ENCODE data around the gene WBP4.

WBP4 gene

GRCh38 chr13:41049480-41050440 lies 11.5 kb upstream of the WBP4 start:
- Histone ChIP-seq H3K27me3 (ENCODE audit: insufficient read depth, low read length) (no peaks in the 10 kb centered on the region), H3K9ac (ENCODE audit: low read depth, low read length) (no peak overlapping the region), H3K27ac (ENCODE audit: low read depth, low read length) (no peak overlapping the region), H3K4me3 (ENCODE audit: low read length) (no peak overlapping the region), H3K4me1 (ENCODE audit: insufficient read depth, low read length) (no peaks in the 10 kb centered on the region), H3K36me3 (ENCODE audit: insufficient read depth, low read length) (0 out of 2 replicates have a peak, but pooled peaks cover 2% of the 10 kb centered on the region), H3K9me3 (ENCODE audit: insufficient read depth, low read depth, low read length) (peaks cover 17% of the 10 kb centered on the region)
- WGBS, result 92% methylated on average over 3 of the region's 4 CpGs

- Histone ChIP-seq H3K9me3 (ENCODE audit: insufficient read depth, low read depth, low read length) (peaks cover 17% of the 10 kb centered on the region), H3K4me1 (ENCODE audit: insufficient read depth, low read length) (no peaks in the 10 kb centered on the region), H3K4me3 (ENCODE audit: low read length) (no peak overlapping the region), H3K27me3 (ENCODE audit: insufficient read depth, low read length) (no peaks in the 10 kb centered on the region), H3K27ac (ENCODE audit: low read depth, low read length) (no peak overlapping the region), H3K36me3 (ENCODE audit: insufficient read depth, low read length) (0 out of 2 replicates have a peak, but pooled peaks cover 2% of the 10 kb centered on the region), H3K9ac (ENCODE audit: low read depth, low read length) (no peak overlapping the region)
- WGBS, result 91% methylated on average over 3 of the region's 3 CpGs
Measured at GRCh38 chr13:41052441-41052840, 8.9 kb upstream of the WBP4 start.

GRCh38 chr13:41053384-41053826 lies 7.9 kb upstream of the WBP4 start:
- H3K27me3 ChIP-seq (ENCODE audit: insufficient read depth, low read length), result no peaks in the 10 kb centered on the region
- H3K9me3 ChIP-seq (ENCODE audit: insufficient read depth, low read depth, low read length), result peaks cover 12% of the 10 kb centered on the region
- H3K9ac ChIP-seq (ENCODE audit: low read depth, low read length), result no peak overlapping the region
- no peaks in the 10 kb centered on the region for H3K4me1 ChIP-seq (ENCODE audit: insufficient read depth, low read length)
- H3K4me3 ChIP-seq (ENCODE audit: low read length), result no peak overlapping the region
- 0 out of 2 replicates have a peak, but pooled peaks cover 2% of the 10 kb centered on the region for H3K36me3 ChIP-seq (ENCODE audit: insufficient read depth, low read length)
- WGBS, result 83% methylated on average over 1 of the region's 2 CpGs
- H3K27ac ChIP-seq (ENCODE audit: low read depth, low read length), result no peak overlapping the region

GRCh38 chr13:41054212-41054877 lies 7.0 kb upstream of the WBP4 start:
- peaks cover 3% of the 10 kb centered on the region; the same call in 1 of the 2 replicates for H3K9me3 ChIP-seq (ENCODE audit: insufficient read depth, low read depth, low read length)
- 84% methylated on average over 7 of the region's 9 CpGs for WGBS
- H3K36me3 ChIP-seq (ENCODE audit: insufficient read depth, low read length), result 0 out of 2 replicates have a peak, but pooled peaks cover 2% of the 10 kb centered on the region
- H3K4me3 ChIP-seq (ENCODE audit: low read length), result no peak overlapping the region
- H3K27ac ChIP-seq (ENCODE audit: low read depth, low read length), result no peak overlapping the region
- H3K4me1 ChIP-seq (ENCODE audit: insufficient read depth, low read length), result peaks cover 6% of the 10 kb centered on the region; the same call in 1 of the 2 replicates
- no peaks in the 10 kb centered on the region for H3K27me3 ChIP-seq (ENCODE audit: insufficient read depth, low read length)
- no peak overlapping the region for H3K9ac ChIP-seq (ENCODE audit: low read depth, low read length)

- 0 out of 2 replicates have a peak, but pooled peaks cover 2% of the 10 kb centered on the region for H3K36me3 ChIP-seq (ENCODE audit: insufficient read depth, low read length)
- H3K27ac ChIP-seq (ENCODE audit: low read depth, low read length), result no peak overlapping the region
- WGBS, result 87% methylated on average over 5 of the region's 5 CpGs
- peaks cover 7% of the 10 kb centered on the region; the same call in 1 of the 2 replicates for H3K4me1 ChIP-seq (ENCODE audit: insufficient read depth, low read length)
- no peak overlapping the region for H3K4me3 ChIP-seq (ENCODE audit: low read length)
- no peaks in the 10 kb centered on the region for H3K9me3 ChIP-seq (ENCODE audit: insufficient read depth, low read depth, low read length)
- no peak overlapping the region for H3K9ac ChIP-seq (ENCODE audit: low read depth, low read length)
- H3K27me3 ChIP-seq (ENCODE audit: insufficient read depth, low read length), result no peaks in the 10 kb centered on the region
Measured at GRCh38 chr13:41054919-41055619, 6.2 kb upstream of the WBP4 start.

- peaks cover 7% of the 10 kb centered on the region; the same call in 1 of the 2 replicates for H3K4me1 ChIP-seq (ENCODE audit: insufficient read depth, low read length)
- no peak overlapping the region for H3K4me3 ChIP-seq (ENCODE audit: low read length)
- H3K27ac ChIP-seq (ENCODE audit: low read depth, low read length), result no peak overlapping the region
- no peaks in the 10 kb centered on the region for H3K9me3 ChIP-seq (ENCODE audit: insufficient read depth, low read depth, low read length)
- no peak overlapping the region for H3K9ac ChIP-seq (ENCODE audit: low read depth, low read length)
- no peaks in the 10 kb centered on the region for H3K36me3 ChIP-seq (ENCODE audit: insufficient read depth, low read length)
- no peaks in the 10 kb centered on the region for H3K27me3 ChIP-seq (ENCODE audit: insufficient read depth, low read length)
Measured at GRCh38 chr13:41056194-41056593, 5.1 kb upstream of the WBP4 start.

GRCh38 chr13:41056826-41057711 lies 4.2 kb upstream of the WBP4 start:
- Histone ChIP-seq H3K36me3 (ENCODE audit: insufficient read depth, low read length) (no peaks in the 10 kb centered on the region), H3K27ac (ENCODE audit: low read depth, low read length) (no peak overlapping the region), H3K4me3 (ENCODE audit: low read length) (no peak overlapping the region), H3K27me3 (ENCODE audit: insufficient read depth, low read length) (no peaks in the 10 kb centered on the region), H3K9ac (ENCODE audit: low read depth, low read length) (no peak overlapping the region), H3K9me3 (ENCODE audit: insufficient read depth, low read depth, low read length) (no peaks in the 10 kb centered on the region), H3K4me1 (ENCODE audit: insufficient read depth, low read length) (peaks cover 7% of the 10 kb centered on the region; the same call in 1 of the 2 replicates)
- 93% methylated on average over 10 of the region's 11 CpGs for WGBS

- no peak overlapping the region for H3K9ac ChIP-seq (ENCODE audit: low read depth, low read length)
Measured at GRCh38 chr13:41058295-41059070, 2.8 kb upstream of the WBP4 start.

GRCh38 chr13:41059456-41060081 lies 1.7 kb upstream of the WBP4 start:
- Histone ChIP-seq H3K9me3 (ENCODE audit: insufficient read depth, low read depth, low read length) (no peaks in the 10 kb centered on the region), H3K4me1 (ENCODE audit: insufficient read depth, low read length) (peaks cover 18% of the 10 kb centered on the region; the same call in 1 of the 2 replicates), H3K27me3 (ENCODE audit: insufficient read depth, low read length) (no peaks in the 10 kb centered on the region), H3K36me3 (ENCODE audit: insufficient read depth, low read length) (peaks cover 17% of the 10 kb centered on the region), H3K27ac (ENCODE audit: low read depth, low read length) (peak overlapping the region; percentile 89), H3K9ac (ENCODE audit: low read depth, low read length) (peak overlapping the region; percentile 88), H3K4me3 (ENCODE audit: low read length) (peak overlapping the region; percentile 85)
- 10% methylated on average over 14 of the region's 15 CpGs for WGBS

More at GRCh38 chr13:41058295-41059070, 2.8 kb upstream of the WBP4 start:
- 93% methylated on average over 18 of the region's 18 CpGs for WGBS
- Histone ChIP-seq H3K4me3 (ENCODE audit: low read length) (peak overlapping the region; percentile 85), H3K36me3 (ENCODE audit: insufficient read depth, low read length) (peaks cover 7% of the 10 kb centered on the region), H3K4me1 (ENCODE audit: insufficient read depth, low read length) (peaks cover 18% of the 10 kb centered on the region; the same call in 1 of the 2 replicates), H3K27ac (ENCODE audit: low read depth, low read length) (no peak overlapping the region), H3K9me3 (ENCODE audit: insufficient read depth, low read depth, low read length) (no peaks in the 10 kb centered on the region), H3K27me3 (ENCODE audit: insufficient read depth, low read length) (no peaks in the 10 kb centered on the region)
